Neural cell (in vitro differentiated cells): ENCODE measurements around the gene BRF1. TPM values are rescaled to one million over a fixed set of nuclear protein-coding genes. Genes with fewer than 3 reads are reported as not detected.

ENCODE experiments used
- H2AFZ ChIP-seq: fragments of 200-600, 300-800 bp; sonication (generic), shearing (Covaris generic); 2 replicates; pipeline ENCODE4 v1.6.0; 2014; ENCODE audit warnings: low read depth, mild to moderate bottlenecking, antibody characterized with exemption, low read length, moderate library complexity
- H3F3A ChIP-seq: fragments of 200-600 bp; shearing (Covaris generic); 2 replicates; pipeline ENCODE4 v1.6.1; 2016; ENCODE audit warnings: mild to moderate bottlenecking, moderate library complexity, mixed read lengths, antibody characterized with exemption, low read length; ENCODE audit not compliant: insufficient read depth, poor library complexity, severe bottlenecking
- H3K27ac ChIP-seq: fragments of 200-600, 300-800 bp; sonication (generic), shearing (Covaris generic); 2 replicates; pipeline ENCODE4 v1.5.1; 2014; ENCODE audit warnings: mild to moderate bottlenecking, low read length, moderate library complexity
- H3K27me3 ChIP-seq: fragments of 300-800, 200-600 bp; sonication (generic), shearing (Covaris generic); 2 replicates; pipeline ENCODE4 v1.6.0; 2014; ENCODE audit warnings: mild to moderate bottlenecking, low read depth, low read length, moderate library complexity; ENCODE audit not compliant: insufficient read depth
- H3K36me3 ChIP-seq: fragments of 300-800, 200-600 bp; sonication (generic), shearing (Covaris generic); 2 replicates; pipeline ENCODE4 v1.5.1; 2014; ENCODE audit warnings: mild to moderate bottlenecking, antibody characterized with exemption, low read length, moderate library complexity; ENCODE audit not compliant: insufficient read depth
- H3K4me2 ChIP-seq: fragments of 300-800, 200-600 bp; sonication (generic), shearing (Covaris generic); 2 replicates; pipeline ENCODE4 v1.6.0; 2014; ENCODE audit warnings: mild to moderate bottlenecking, low read length
- H3K4me3 ChIP-seq: fragments of 300-800, 200-600 bp; sonication (generic), shearing (Covaris generic); 2 replicates; pipeline ENCODE4 v1.5.1; 2014; ENCODE audit warnings: mild to moderate bottlenecking, low read length, moderate library complexity
- H3K79me2 ChIP-seq: fragments of 200-600 bp; shearing (Covaris generic); replicated peaks from 2 replicates; pipeline ENCODE4 v1.6.0; 2014; ENCODE audit warnings: mild to moderate bottlenecking, low read length, moderate library complexity; ENCODE audit not compliant: insufficient read depth
- H3K9ac ChIP-seq: fragments of 300-800, 200-600 bp; sonication (generic), shearing (Covaris generic); 2 replicates; pipeline ENCODE4 v1.6.1; 2016; ENCODE audit warnings: mild to moderate bottlenecking, low read length, mixed read lengths
- H3K9me2 ChIP-seq: fragments of 200-600 bp; shearing (Covaris generic); 2 replicates; pipeline ENCODE4 v1.6.1; 2016; ENCODE audit warnings: mild to moderate bottlenecking, low read length, mixed read lengths; ENCODE audit not compliant: insufficient read depth
- H3K9me3 ChIP-seq: fragments of 200-600, 300-800 bp; sonication (generic), shearing (Covaris generic); 2 replicates; pipeline ENCODE4 v1.6.1; 2016; ENCODE audit warnings: mild to moderate bottlenecking, mixed run types, low read length, moderate library complexity, mixed read lengths
- H4K20me1 ChIP-seq: fragments of 200-600 bp; shearing (Covaris generic); 2 replicates; pipeline ENCODE4 v1.6.1; 2016; ENCODE audit warnings: mild to moderate bottlenecking, mixed run types; ENCODE audit not compliant: insufficient read depth
- CTCF ChIP-seq: fragments of 450-650 bp; IDR thresholded peaks from 2 replicates; pipeline ENCODE4 v1.5.1; 2014; ENCODE audit warnings: antibody characterized with exemption, mild to moderate bottlenecking, moderate library complexity; ENCODE audit not compliant: poor library complexity, severe bottlenecking
- EP300 ChIP-seq: fragments of 450-650 bp; conservative IDR thresholded peaks from 2 replicates; pipeline ENCODE4 v1.6.1; 2014; ENCODE audit warnings: antibody characterized with exemption, mild to moderate bottlenecking, moderate library complexity; ENCODE audit not compliant: poor library complexity, severe bottlenecking
- EZH2 ChIP-seq: fragments of 200-600, 300-800 bp; shearing (Covaris generic), sonication (generic); IDR thresholded peaks from 2 replicates; pipeline ENCODE4 v1.6.1; 2014; ENCODE audit warnings: antibody characterized with exemption, low read length, borderline replicate concordance, mild to moderate bottlenecking; ENCODE audit not compliant: insufficient read depth, poor library complexity, severe bottlenecking
- MXI1 ChIP-seq: fragments of 450-650 bp; conservative IDR thresholded peaks from 2 replicates; pipeline ENCODE4 v1.6.1; 2014; ENCODE audit warnings: antibody characterized with exemption, mild to moderate bottlenecking; ENCODE audit not compliant: poor library complexity, severe bottlenecking
- POLR2AphosphoS5 ChIP-seq: IDR thresholded peaks from 2 replicates; pipeline ENCODE4 v1.6.1; 2012
- RAD21 ChIP-seq: fragments of 450-650 bp; conservative IDR thresholded peaks from 2 replicates; pipeline ENCODE4 v1.6.1; 2014; ENCODE audit warnings: antibody characterized with exemption, mild to moderate bottlenecking, moderate library complexity
- REST ChIP-seq: IDR thresholded peaks from 2 replicates; pipeline ENCODE4 v1.6.1; 2012; ENCODE audit warnings: borderline replicate concordance
- SMC3 ChIP-seq: fragments of 450-650 bp; conservative IDR thresholded peaks from 2 replicates; pipeline ENCODE4 v1.6.1; 2014; ENCODE audit warnings: antibody characterized with exemption, mild to moderate bottlenecking, moderate library complexity; ENCODE audit not compliant: poor library complexity
- TAF1 ChIP-seq: IDR thresholded peaks from 2 replicates; pipeline ENCODE4 v1.6.1; 2012; ENCODE audit warnings: low read depth
- polyA plus RNA-seq: library from polyadenylated mRNA; depleted of rRNA; stranded (reverse); fragments of >200 nt; gene quantifications from 2 replicates; pipeline ENCODE4 v1.2.3, GENCODE V29; 2014

Gene BRF1
- polyA plus RNA-seq, 1 donor from 2014 or later = 69.4 TPM

GRCh38 chr14:105255021-105255507 lies 45.7 kb downstream of the BRF1 start:
- no peak overlapping the region for H3K9ac ChIP-seq
- H3K27ac ChIP-seq = no peak overlapping the region
- no peaks in the 10 kb centered on the region for H3K9me2 ChIP-seq
- H3K36me3 ChIP-seq = no peaks in the 10 kb centered on the region
- no peaks in the 10 kb centered on the region for H3K79me2 ChIP-seq
- no peaks in the 10 kb centered on the region for H3K27me3 ChIP-seq
- H3K9me3 ChIP-seq = no peaks in the 10 kb centered on the region
- no peak overlapping the region for H3K4me3 ChIP-seq
- TF ChIP-seq EP300 = no peak
- no peak for TF ChIP-seq CTCF
- TF ChIP-seq EZH2 = no peak
- TF ChIP-seq TAF1 = no peak
- TF ChIP-seq SMC3 = no peak
- TF ChIP-seq RAD21 = no peak
- no peak for TF ChIP-seq POLR2AphosphoS5
- no peak for TF ChIP-seq REST
- TF ChIP-seq MXI1 = no peak
- H3K4me2 ChIP-seq = no peak overlapping the region
- no peak overlapping the region for H2AFZ ChIP-seq
- no peaks in the 10 kb centered on the region for H3F3A ChIP-seq
- no peaks in the 10 kb centered on the region for H4K20me1 ChIP-seq

- Histone ChIP-seq H3K9me3 (no peaks in the 10 kb centered on the region), H3K79me2 (no peaks in the 10 kb centered on the region), H3K36me3 (no peaks in the 10 kb centered on the region), H3K4me3 (no peak overlapping the region), H3F3A (no peaks in the 10 kb centered on the region), H3K27me3 (no peaks in the 10 kb centered on the region), H2AFZ (no peak overlapping the region), H3K4me2 (no peak overlapping the region), H3K9ac (no peak overlapping the region), H3K27ac (no peak overlapping the region), H3K9me2 (no peaks in the 10 kb centered on the region), H4K20me1 (no peaks in the 10 kb centered on the region)
- TF ChIP-seq EZH2 (no peak), REST (no peak), MXI1 (no peak), EP300 (no peak), RAD21 (no peak), CTCF (no peak), POLR2AphosphoS5 (no peak), TAF1 (no peak), SMC3 (no peak)
Measured at GRCh38 chr14:105253329-105253682, 47.5 kb downstream of the BRF1 start.
